Neural progenitor cell (in vitro differentiated cells): ENCODE measurements around the gene ERN1. TPM values are rescaled to one million over a fixed set of nuclear protein-coding genes. Genes with fewer than 3 reads are reported as not detected.

Source experiments
- DNase-seq: peaks from one replicate; pipeline ENCODE4 v3.0.0-alpha.2; 2016; ENCODE audit warnings: low spot score
- H2AFZ ChIP-seq: fragments of 200-600 bp; sonication (generic); replicated peaks from 2 replicates; pipeline ENCODE4 v1.6.1; 2016; ENCODE audit warnings: antibody characterized with exemption
- H3F3A ChIP-seq: fragments of 200-600 bp; sonication (generic); 2 replicates; pipeline ENCODE4 v1.6.1; 2016; ENCODE audit warnings: antibody characterized with exemption, low read depth
- H3K27ac ChIP-seq: fragments of 200-600 bp; sonication (generic); 2 replicates; pipeline ENCODE4 v1.5.1; 2016; ENCODE audit warnings: mild to moderate bottlenecking
- H3K27me3 ChIP-seq: fragments of 200-600 bp; sonication (generic); 2 replicates; pipeline ENCODE4 v1.6.1; 2016; ENCODE audit warnings: mild to moderate bottlenecking, moderate library complexity
- H3K36me3 ChIP-seq: fragments of 200-600 bp; sonication (generic); 2 replicates; pipeline ENCODE4 v1.5.1; 2016
- H3K4me1 ChIP-seq: fragments of 200-600 bp; sonication (generic); 2 replicates; pipeline ENCODE4 v1.6.1; 2016; ENCODE audit warnings: mixed run types
- H3K4me2 ChIP-seq: fragments of 200-600 bp; sonication (generic); 2 replicates; pipeline ENCODE4 v1.6.1; 2016
- H3K4me3 ChIP-seq: fragments of 200-600 bp; sonication (generic); 2 replicates; pipeline ENCODE4 v1.5.1; 2016
- H3K79me2 ChIP-seq: fragments of 200-600 bp; sonication (generic); 2 replicates; pipeline ENCODE4 v1.6.1; 2016; ENCODE audit warnings: low read depth
- H3K9ac ChIP-seq: fragments of 200-600 bp; sonication (generic); 2 replicates; pipeline ENCODE4 v1.6.1; 2016
- H3K9me3 ChIP-seq: fragments of 200-600 bp; sonication (generic); 2 replicates; pipeline ENCODE4 v1.5.1; 2016; ENCODE audit warnings: low read depth
- H4K20me1 ChIP-seq: fragments of 200-600 bp; sonication (generic); 2 replicates; pipeline ENCODE4 v1.6.1; 2016; ENCODE audit warnings: low read depth
- H3K27ac Mint-ChIP-seq: 3 replicates; pipeline ENCODE4 v1.8.0; 2021; ENCODE audit warnings: mixed read lengths
- H3K27me3 Mint-ChIP-seq: 2 replicates; pipeline ENCODE4 v1.8.0; 2022; ENCODE audit warnings: low read depth, mild to moderate bottlenecking, inconsistent platforms, moderate library complexity, mixed read lengths; ENCODE audit not compliant: insufficient read depth
- H3K36me3 Mint-ChIP-seq: 3 replicates; pipeline ENCODE4 v1.8.0; 2021; ENCODE audit warnings: mixed read lengths
- H3K4me1 Mint-ChIP-seq: 3 replicates; pipeline ENCODE4 v1.8.0; 2021; ENCODE audit warnings: mixed read lengths
- H3K4me3 Mint-ChIP-seq: 3 replicates; pipeline ENCODE4 v1.8.0; 2021; ENCODE audit warnings: mild to moderate bottlenecking, moderate library complexity, mixed read lengths
- H3K9me3 Mint-ChIP-seq: 3 replicates; pipeline ENCODE4 v1.8.0; 2020; ENCODE audit warnings: mixed read lengths
- CTCF ChIP-seq: fragments of 200-600 bp; sonication (generic); IDR thresholded peaks from 2 replicates; pipeline ENCODE4 v1.5.1; 2017; ENCODE audit warnings: antibody characterized with exemption, mild to moderate bottlenecking
- EZH2 ChIP-seq: fragments of 200-600 bp; sonication (generic); IDR thresholded peaks from 2 replicates; pipeline ENCODE4 v1.6.1; 2017; ENCODE audit warnings: antibody characterized with exemption, mild to moderate bottlenecking, moderate library complexity
- EZH2phosphoT487 ChIP-seq: fragments of 200-600 bp; sonication (generic); IDR thresholded peaks from 2 replicates; pipeline ENCODE4 v1.6.1; 2017; ENCODE audit warnings: antibody characterized with exemption
- total RNA-seq: library from RNA; depleted of rRNA; stranded (reverse); fragments of >200 nt; gene quantifications from 2 replicates; pipeline ENCODE4 v1.2.3, GENCODE V29; 2015; ENCODE audit warnings: low replicate concordance

The ERN1 gene
- total RNA-seq, 1 donor from 2014 or later: 2.4 TPM

DNA sequence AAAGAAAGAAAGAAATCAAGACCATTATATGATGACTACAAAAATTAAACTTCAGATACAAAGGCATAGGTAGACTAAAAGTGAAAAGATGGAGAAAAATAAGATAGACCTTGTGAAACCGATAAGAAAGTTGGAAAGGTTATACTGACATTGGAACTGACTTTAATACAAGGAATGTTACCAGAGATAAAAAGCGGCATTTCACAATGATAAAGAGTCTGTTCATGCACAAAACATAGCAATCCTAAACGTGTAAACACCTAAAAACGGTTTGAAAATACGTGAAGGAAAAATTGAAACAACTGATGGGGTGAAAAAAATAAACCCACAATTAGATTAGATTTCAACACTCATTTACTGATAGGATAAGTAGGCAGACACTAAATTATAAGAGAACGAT is 9.6 kb upstream of the ERN1 start:
- no peak overlapping the region for H3K27ac ChIP-seq
- no peak overlapping the region for H3K4me3 Mint-ChIP-seq
- H3K9me3 ChIP-seq: no peaks in the 10 kb centered on the region
- H3K4me1 ChIP-seq: no peaks in the 10 kb centered on the region
- TF ChIP-seq CTCF (no peak), EZH2 (no peak), EZH2phosphoT487 (no peak)
- no peaks in the 10 kb centered on the region for H3F3A ChIP-seq
- H3K9ac ChIP-seq: no peak overlapping the region
- no peaks in the 10 kb centered on the region for H4K20me1 ChIP-seq
- no peak overlapping the region for H3K4me3 ChIP-seq
- no peaks in the 10 kb centered on the region for H3K79me2 ChIP-seq
- H3K27me3 Mint-ChIP-seq: no peaks in the 10 kb centered on the region
- no peak overlapping the region for H3K27ac Mint-ChIP-seq
- no peaks in the 10 kb centered on the region for H3K9me3 Mint-ChIP-seq
- no peak for DNase-seq
- H2AFZ ChIP-seq: no peak overlapping the region
- no peaks in the 10 kb centered on the region for H3K36me3 ChIP-seq
- H3K36me3 Mint-ChIP-seq: no peaks in the 10 kb centered on the region
- H3K4me1 Mint-ChIP-seq: no peaks in the 10 kb centered on the region
- no peaks in the 10 kb centered on the region for H3K27me3 ChIP-seq
- H3K4me2 ChIP-seq: no peak overlapping the region

DNA sequence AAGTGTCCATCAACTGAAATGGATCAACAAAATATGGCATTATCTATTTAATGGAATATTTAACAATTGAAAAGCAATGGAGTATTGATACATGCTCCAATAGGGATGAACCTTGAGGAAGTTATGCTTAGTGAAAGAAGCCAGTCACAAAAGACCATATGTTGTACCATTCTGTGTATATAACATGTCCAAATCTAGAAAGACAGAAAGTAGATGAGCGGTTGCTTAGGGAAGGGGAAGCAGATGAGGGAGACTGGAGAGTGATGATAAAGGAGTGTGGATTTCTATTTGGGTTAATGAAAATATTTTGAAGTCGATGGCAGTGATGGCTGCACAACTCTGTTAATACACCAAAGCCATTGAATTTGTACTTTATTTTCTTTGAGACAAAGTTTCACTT is 8.5 kb upstream of the ERN1 start:
- Mint-ChIP-seq H3K4me3 (no peak overlapping the region), H3K27ac (no peak overlapping the region), H3K27me3 (no peaks in the 10 kb centered on the region), H3K9me3 (no peaks in the 10 kb centered on the region), H3K4me1 (no peaks in the 10 kb centered on the region), H3K36me3 (no peaks in the 10 kb centered on the region)
- Histone ChIP-seq H3K4me3 (no peak overlapping the region), H3K79me2 (no peaks in the 10 kb centered on the region), H3F3A (no peaks in the 10 kb centered on the region), H3K9me3 (no peaks in the 10 kb centered on the region), H3K36me3 (no peaks in the 10 kb centered on the region), H3K4me1 (no peaks in the 10 kb centered on the region), H2AFZ (no peak overlapping the region), H3K27me3 (no peaks in the 10 kb centered on the region), H3K4me2 (no peak overlapping the region), H3K9ac (no peak overlapping the region), H3K27ac (no peak overlapping the region), H4K20me1 (no peaks in the 10 kb centered on the region)
- TF ChIP-seq EZH2 (no peak), CTCF (no peak), EZH2phosphoT487 (no peak)
- no peak for DNase-seq

GRCh38 chr17:64135000-64135399 is 5.1 kb upstream of the ERN1 start:
- no peak overlapping the region for H3K27ac ChIP-seq
- no peak overlapping the region for H3K9ac ChIP-seq
- peaks cover 4% of the 10 kb centered on the region for H3K27me3 Mint-ChIP-seq
- no peak for DNase-seq
- H3K4me3 ChIP-seq: no peak overlapping the region
- peaks cover 4% of the 10 kb centered on the region for H3K4me1 Mint-ChIP-seq
- no peaks in the 10 kb centered on the region for H3K36me3 Mint-ChIP-seq
- no peaks in the 10 kb centered on the region for H3K79me2 ChIP-seq
- no peak overlapping the region for H2AFZ ChIP-seq
- no peak overlapping the region for H3K4me3 Mint-ChIP-seq
- H3K9me3 Mint-ChIP-seq: no peaks in the 10 kb centered on the region
- H3K4me2 ChIP-seq: no peak overlapping the region
- H3K27me3 ChIP-seq: peaks cover 26% of the 10 kb centered on the region
- H3K27ac Mint-ChIP-seq: no peak overlapping the region
- H3K9me3 ChIP-seq: no peaks in the 10 kb centered on the region
- H3K4me1 ChIP-seq: peaks cover 4% of the 10 kb centered on the region
- TF ChIP-seq EZH2 (no peak), EZH2phosphoT487 (no peak), CTCF (no peak)
- H3K36me3 ChIP-seq: no peaks in the 10 kb centered on the region
- peaks cover 14% of the 10 kb centered on the region for H3F3A ChIP-seq
- H4K20me1 ChIP-seq: no peaks in the 10 kb centered on the region
